Left ventricle myocardium inferior (tissue), 1 donor: Measurements from ENCODE around the gene ABLIM1. TPM values are rescaled to one million over a fixed set of nuclear protein-coding genes. Genes with fewer than 3 reads are reported as not detected.
A peak's percentile ranks its signal among the peaks of the same experiment; 100 is the strongest.

Source experiments
- DNase-seq: peaks from one replicate; pipeline ENCODE4 v3.0.0-alpha.2; 2020
- H3K27ac ChIP-seq: fragments of 200-600 bp; replicated peaks from 2 replicates; pipeline ENCODE4 v1.8.0; 2021
- H3K27me3 ChIP-seq: fragments of 200-600 bp; 2 replicates; pipeline ENCODE4 v1.8.0; 2021; ENCODE audit warnings: low read depth
- H3K36me3 ChIP-seq: fragments of 200-600 bp; 2 replicates; pipeline ENCODE4 v1.8.0; 2021
- H3K4me1 ChIP-seq: fragments of 200-600 bp; 2 replicates; pipeline ENCODE4 v1.8.0; 2021
- H3K4me3 ChIP-seq: fragments of 200-600 bp; 2 replicates; pipeline ENCODE4 v1.8.0; 2021; ENCODE audit warnings: mild to moderate bottlenecking, moderate library complexity
- H3K9me3 ChIP-seq: fragments of 200-600 bp; replicated peaks from 2 replicates; pipeline ENCODE4 v1.8.0; 2021
- CTCF ChIP-seq: fragments of 200-600 bp; IDR thresholded peaks from 2 replicates; pipeline ENCODE4 v1.8.0; 2021; ENCODE audit warnings: antibody characterized with exemption, mild to moderate bottlenecking, borderline replicate concordance
- intact Hi-C: fragments of 100-400 bp; cut with micrococcal nuclease; formaldehyde crosslinking; loops from one replicate; pipeline ENCODE4 v1.11.0; 2022
- total RNA-seq: library from RNA; stranded (reverse); fragmentation: NEBNext Ultra II Directional; extraction: Animal tissue kit (Norgen Biotek cat#: 25700); gene quantifications from one replicate; pipeline ENCODE4 v1.2.1, GENCODE V29; 2021
- donor health status: DM: no; HTN: yes; CAD: no; lungs with severe emphysema.

The ABLIM1 gene
- total RNA-seq, 1 donor from 2014 or later: 674 TPM

- peaks cover 95% of the 10 kb centered on the region for H3K4me1 ChIP-seq
- H3K36me3 ChIP-seq: no peaks in the 10 kb centered on the region
- no peaks in the 10 kb centered on the region for H3K9me3 ChIP-seq
- no peak overlapping the region for H3K4me3 ChIP-seq
- no peaks in the 10 kb centered on the region for H3K27me3 ChIP-seq
- intact Hi-C loops: no loop called here
- no peak for TF ChIP-seq CTCF
- peak overlapping the region; percentile 55 for H3K27ac ChIP-seq
- DNase-seq: no peak
Observed at GRCh38 chr10:114642729-114643128, 15.3 kb downstream of the ABLIM1 start.

GRCh38 chr10:114638821-114639625, 19.1 kb downstream of the ABLIM1 start:
- no peaks in the 10 kb centered on the region for H3K9me3 ChIP-seq
- intact Hi-C loops: no loop called here
- peak overlapping the region; percentile 92 for H3K27ac ChIP-seq
- H3K36me3 ChIP-seq: no peaks in the 10 kb centered on the region
- H3K4me1 ChIP-seq: peaks cover 96% of the 10 kb centered on the region
- TF ChIP-seq CTCF: no peak
- DNase-seq: no peak
- H3K27me3 ChIP-seq: no peaks in the 10 kb centered on the region
- H3K4me3 ChIP-seq: no peak overlapping the region

- H3K9me3 ChIP-seq: no peaks in the 10 kb centered on the region
- intact Hi-C loops: no loop called here
- no peaks in the 10 kb centered on the region for H3K36me3 ChIP-seq
- DNase-seq: no peak
- TF ChIP-seq CTCF: no peak
- H3K27me3 ChIP-seq: no peaks in the 10 kb centered on the region
- H3K4me1 ChIP-seq: peaks cover 97% of the 10 kb centered on the region
- peak overlapping the region; percentile 92 for H3K27ac ChIP-seq
- peak overlapping the region; percentile 35 for H3K4me3 ChIP-seq
Observed at GRCh38 chr10:114635797-114636550, 22.1 kb downstream of the ABLIM1 start.

- Histone ChIP-seq H3K4me3 (peak overlapping the region; percentile 35), H3K4me1 (peaks cover 97% of the 10 kb centered on the region)
- intact Hi-C loops: no loop called here
Observed at GRCh38 chr10:114635101-114635500, 23.0 kb downstream of the ABLIM1 start.

GRCh38 chr10:114634609-114634979, 23.5 kb downstream of the ABLIM1 start:
- DNase-seq: peak; percentile 54
- H3K4me1 ChIP-seq: peaks cover 97% of the 10 kb centered on the region
- TF ChIP-seq CTCF: no peak
- no peaks in the 10 kb centered on the region for H3K27me3 ChIP-seq
- no peaks in the 10 kb centered on the region for H3K36me3 ChIP-seq
- no peaks in the 10 kb centered on the region for H3K9me3 ChIP-seq
- peak overlapping the region; percentile 35 for H3K4me3 ChIP-seq
- intact Hi-C loops: no loop called here
- H3K27ac ChIP-seq: peak overlapping the region; percentile 92

More at GRCh38 chr10:114635101-114635500, 23.0 kb downstream of the ABLIM1 start:
- peak overlapping the region; percentile 92 for H3K27ac ChIP-seq
- H3K9me3 ChIP-seq: no peaks in the 10 kb centered on the region
- DNase-seq: no peak
- no peak for TF ChIP-seq CTCF
- no peaks in the 10 kb centered on the region for H3K36me3 ChIP-seq
- H3K27me3 ChIP-seq: no peaks in the 10 kb centered on the region
